Lower leg skin (tissue), 3 donors: ENCODE measurements around the gene PDGFC.

Experiments
- CTCF ChIP-seq, 3 donors: fragments of 450-650 bp; IDR thresholded peaks; one replicate each; pipeline ENCODE4 v1.5.1; 2016; ENCODE audit warnings: antibody characterized with exemption in 3 of 3, mild to moderate bottlenecking in 3 of 3, moderate library complexity in 2 of 3
- POLR2A ChIP-seq, 2 donors: fragments of 450-650 bp; IDR thresholded peaks; one replicate each; pipeline ENCODE4 v1.6.1; 2016 to 2017; ENCODE audit warnings: antibody characterized with exemption in 2 of 2, mild to moderate bottlenecking in 1 of 2, moderate library complexity in 1 of 2

GRCh38 chr4:156957556-156957955 is 14.0 kb downstream of the PDGFC start:
- no peak for TF ChIP-seq CTCF (IDR thresholded peaks at IDR 0.05)
- no peak for TF ChIP-seq POLR2A (IDR thresholded peaks at IDR 0.05)
